NCI-H2107 treated with DMSO at 0.1 percent for 48 hours (cell line): ENCODE results near the gene ATG16L1.

Source experiments
- DNase-seq: peaks from one replicate; lab custom pipeline; 2025; ENCODE audit not compliant: unreplicated experiment; lab: John Stamatoyannopoulos, UW

ATG16L1 gene

GRCh38 chr2:233258211-233258610 lies 6.7 kb downstream of the ATG16L1 start:
- no peak for DNase-seq

DNA sequence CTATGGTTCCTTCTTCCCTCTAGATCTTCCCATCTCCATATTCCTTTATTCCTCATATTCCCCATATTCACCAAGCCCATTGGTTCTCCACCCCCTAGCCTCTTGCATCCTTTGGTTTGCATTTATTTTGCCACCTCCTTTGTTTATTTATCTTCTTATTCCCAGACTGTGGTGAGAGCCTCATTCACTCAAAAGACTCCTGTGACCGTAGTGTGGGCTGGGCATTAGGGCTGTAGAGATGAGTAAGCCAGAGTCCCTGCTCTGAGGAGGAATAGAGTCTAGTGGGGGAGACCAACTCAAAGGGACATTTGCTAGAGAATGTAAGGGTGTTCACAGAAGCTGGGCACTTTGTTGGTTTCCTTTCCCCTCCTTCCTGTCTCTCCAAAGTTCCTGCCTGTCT lies 8.3 kb downstream of the ATG16L1 start:
- no peak for DNase-seq

GRCh38 chr2:233260661-233261060 lies 9.2 kb downstream of the ATG16L1 start:
- no peak for DNase-seq

DNA sequence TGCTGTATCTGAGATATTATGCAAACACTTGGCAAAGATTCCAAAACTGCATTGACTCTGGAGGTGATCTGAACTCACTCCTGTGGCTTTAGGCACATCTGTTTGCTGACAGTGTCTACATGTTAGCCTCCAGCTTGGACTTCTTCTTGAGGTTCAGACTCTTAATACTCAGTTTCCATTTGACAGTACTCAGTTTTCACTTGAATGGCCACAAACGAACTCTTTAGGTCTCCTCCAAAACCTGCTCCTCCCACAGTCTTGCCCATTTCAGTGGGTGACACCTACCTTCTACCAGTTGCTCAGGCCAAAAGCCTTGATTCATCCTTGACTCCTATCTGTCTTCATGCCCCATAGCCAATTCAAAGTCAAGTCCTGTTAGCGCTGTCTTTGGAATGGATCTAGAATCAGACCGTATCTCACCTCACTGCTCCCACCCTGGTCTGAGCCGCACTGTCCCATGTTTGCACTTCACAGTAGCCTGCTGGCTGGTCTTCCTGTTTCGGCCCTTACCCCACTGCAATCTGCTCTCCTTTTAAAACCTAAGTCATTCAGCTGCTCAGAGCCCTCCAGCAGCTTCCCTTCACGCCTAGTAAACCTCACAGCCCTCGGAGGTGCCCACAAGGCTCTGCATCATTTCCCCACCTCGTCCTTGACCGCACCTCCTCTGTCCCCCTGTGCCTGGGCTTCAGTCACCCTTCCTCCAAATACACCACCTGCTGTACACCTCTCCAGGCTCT lies 10.5 kb downstream of the ATG16L1 start:
- no peak for DNase-seq

GRCh38 chr2:233262562-233262961 lies 11.1 kb downstream of the ATG16L1 start:
- no peak for DNase-seq

- no peak for DNase-seq
Measured at GRCh38 chr2:233263045-233263570, 11.6 kb downstream of the ATG16L1 start.

DNA sequence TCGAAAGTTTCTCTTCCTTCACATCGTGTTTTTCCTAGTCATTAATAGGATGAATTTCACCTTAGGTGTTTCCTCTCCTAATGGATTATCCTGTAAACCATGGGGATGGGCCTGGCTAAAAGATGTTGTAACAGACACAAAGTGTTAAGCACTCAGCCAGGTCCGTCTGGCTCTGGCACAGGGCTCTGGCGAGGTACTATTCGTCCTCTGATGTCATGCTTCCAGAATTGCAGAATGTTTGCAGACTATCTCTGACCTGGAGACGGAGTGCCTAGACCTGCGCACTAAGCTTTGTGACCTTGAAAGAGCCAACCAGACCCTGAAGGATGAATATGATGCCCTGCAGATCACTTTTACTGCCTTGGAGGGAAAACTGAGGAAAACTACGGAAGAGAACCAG lies 13.2 kb downstream of the ATG16L1 start:
- no peak for DNase-seq

GRCh38 chr2:233265899-233266431 lies 14.5 kb downstream of the ATG16L1 start:
- DNase-seq: no peak

DNA sequence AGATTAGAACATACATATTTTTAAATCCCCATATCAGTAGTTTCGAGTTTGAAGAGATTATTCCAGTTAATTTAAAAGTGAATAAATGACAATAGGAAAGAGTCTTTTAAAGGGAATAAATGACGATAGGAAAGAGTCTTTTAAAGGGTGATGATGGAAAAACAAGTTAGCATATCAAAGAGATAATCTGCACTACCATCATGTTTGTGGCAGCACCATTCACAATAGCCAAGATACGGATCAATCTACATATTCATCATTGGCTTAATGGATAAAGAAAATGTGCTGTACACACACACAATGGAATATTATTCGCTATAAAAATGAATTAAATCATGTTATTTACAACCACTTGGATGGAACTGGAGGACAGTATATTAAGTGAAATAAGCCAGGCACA lies 15.0 kb downstream of the ATG16L1 start:
- DNase-seq: no peak

DNA sequence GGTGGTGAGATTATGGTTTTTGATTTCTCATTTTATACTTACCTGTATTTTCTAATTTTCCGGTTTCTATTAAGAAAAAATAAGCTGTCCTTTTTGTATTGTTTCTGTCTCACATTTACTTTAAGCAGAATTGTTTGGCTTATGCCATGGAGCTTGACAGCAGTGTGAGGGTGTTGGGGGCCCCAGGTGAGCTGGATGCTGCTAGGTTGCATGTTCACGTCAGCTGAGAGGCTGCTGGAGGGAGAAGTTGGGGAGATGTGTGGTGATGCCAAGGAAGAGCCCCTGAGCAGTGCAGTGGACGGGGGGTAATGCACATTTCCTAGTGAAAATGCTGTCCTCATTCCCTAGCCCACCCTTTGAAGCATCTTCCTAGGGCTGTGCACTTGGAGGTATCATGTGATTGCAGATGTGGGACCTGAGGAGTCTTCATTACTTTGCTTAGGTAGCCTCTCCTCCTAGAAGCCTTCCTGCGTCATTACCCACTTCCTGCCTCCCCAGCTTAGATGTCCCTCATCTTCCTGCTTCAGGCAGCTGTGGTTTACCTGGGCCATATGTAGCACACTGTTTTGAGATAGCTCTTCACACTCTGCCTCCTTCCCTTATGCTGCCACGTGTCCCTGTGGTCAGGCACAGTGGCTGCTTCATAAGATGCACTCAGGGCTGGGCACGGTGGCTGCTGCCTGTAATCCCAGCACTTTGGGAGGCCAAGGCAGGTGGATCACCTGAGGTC lies 16.2 kb downstream of the ATG16L1 start:
- DNase-seq: no peak

- DNase-seq: no peak
Measured at GRCh38 chr2:233270366-233270765, 18.9 kb downstream of the ATG16L1 start.

- no peak for DNase-seq
Measured at GRCh38 chr2:233270951-233271350, 19.5 kb downstream of the ATG16L1 start.

GRCh38 chr2:233271693-233272092 lies 20.2 kb downstream of the ATG16L1 start:
- DNase-seq: no peak

DNA sequence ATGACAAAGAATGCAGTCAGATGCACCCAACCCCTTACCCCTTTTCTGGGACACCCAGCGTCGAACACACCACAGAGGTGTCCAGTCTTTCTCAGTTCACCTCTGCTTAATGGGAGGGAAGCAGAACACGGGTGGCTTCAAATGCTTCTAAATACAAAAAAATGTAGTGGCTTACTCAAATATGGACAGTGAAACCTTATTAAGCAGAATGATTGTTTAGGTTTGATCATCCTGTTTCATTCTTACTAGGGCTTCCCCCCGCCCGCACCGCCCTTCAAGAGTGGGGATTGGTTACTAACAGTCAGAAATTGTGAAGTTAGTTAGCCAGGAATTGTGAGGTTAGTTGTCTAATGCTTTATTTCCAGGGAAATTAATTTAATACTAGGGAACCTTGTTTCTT lies 21.6 kb downstream of the ATG16L1 start:
- DNase-seq: no peak

DNA sequence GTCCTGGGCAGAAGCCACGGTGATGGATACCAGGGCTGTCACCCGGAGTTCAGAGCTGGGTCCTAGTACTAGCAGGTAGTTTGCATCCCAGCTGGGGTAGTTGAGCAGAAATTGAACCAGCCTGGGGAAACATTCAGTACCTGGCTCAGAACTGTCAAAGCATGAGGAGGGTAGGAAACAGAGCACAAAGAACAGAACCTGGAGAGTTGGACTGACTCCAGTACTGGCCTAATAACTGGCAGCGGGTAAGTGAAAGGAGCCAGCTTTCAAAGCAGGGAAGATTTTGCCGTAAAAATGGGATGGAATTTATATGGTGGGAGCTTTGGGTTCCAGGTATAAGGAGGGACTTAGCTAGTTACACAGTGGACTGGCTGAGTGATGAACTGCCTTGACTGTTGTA lies 23.8 kb downstream of the ATG16L1 start:
- no peak for DNase-seq

DNA sequence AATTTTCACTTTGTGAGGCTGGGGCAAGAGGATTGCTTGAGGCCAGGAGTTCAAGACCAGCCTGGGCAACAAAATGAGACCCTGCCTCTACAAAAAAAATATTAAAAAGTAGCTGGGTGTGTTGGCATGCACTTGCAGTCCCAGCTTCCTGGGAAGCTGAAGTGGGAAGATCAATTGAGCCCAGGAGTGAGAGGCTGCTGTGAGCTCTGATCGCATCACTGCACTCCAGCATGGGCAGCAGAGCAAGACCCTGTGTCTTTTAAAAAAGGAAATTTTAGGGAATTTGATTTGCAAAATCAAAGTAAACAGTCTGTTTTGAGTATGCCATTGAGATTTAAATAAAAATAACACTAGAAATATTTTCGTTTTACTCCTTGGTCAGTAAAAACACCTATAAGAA lies 27.4 kb downstream of the ATG16L1 start:
- DNase-seq: no peak

GRCh38 chr2:233280114-233280693 lies 28.7 kb downstream of the ATG16L1 start:
- no peak for DNase-seq

DNA sequence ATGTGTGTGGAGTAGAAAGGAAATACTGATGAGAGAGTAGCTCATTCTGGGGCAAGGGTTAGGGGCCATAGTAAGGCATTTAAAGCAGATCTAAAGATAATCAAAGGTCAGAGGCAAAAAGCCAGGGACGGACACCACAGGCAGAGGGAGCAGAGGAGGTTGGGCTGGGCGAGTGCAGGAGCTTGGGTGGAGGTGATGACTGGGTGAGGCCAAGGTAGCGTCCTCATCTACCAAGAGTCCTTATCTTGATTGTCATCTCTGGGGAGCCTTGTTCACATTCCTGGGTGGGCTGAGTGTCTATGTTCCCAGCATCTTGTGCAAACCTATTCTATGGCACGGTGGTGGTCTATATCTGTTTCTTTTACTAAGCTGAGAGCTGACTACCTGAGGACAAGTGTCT lies 30.1 kb downstream of the ATG16L1 start:
- DNase-seq: no peak

- DNase-seq: no peak
Measured at GRCh38 chr2:233281992-233282603, 30.6 kb downstream of the ATG16L1 start.

DNA sequence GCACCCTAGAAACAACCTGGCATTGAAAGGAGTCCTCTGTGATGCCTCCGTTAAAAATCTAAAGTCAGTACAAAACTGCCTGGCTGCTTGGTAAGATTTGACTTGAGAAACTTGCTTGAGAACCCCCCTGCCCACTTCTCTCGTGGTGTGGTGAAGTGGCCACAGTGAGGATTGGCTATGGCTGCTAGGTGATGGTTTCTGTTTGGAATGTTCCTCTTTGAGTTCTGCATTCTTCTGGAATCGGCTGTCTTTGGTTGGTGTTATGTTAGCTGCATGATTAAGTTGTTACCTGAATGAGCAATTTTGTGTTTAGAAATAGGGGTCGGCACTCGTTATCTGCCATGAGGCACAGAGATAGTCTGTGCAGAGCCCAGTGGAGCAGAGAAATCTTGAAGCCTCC lies 34.4 kb downstream of the ATG16L1 start:
- DNase-seq: no peak

DNA sequence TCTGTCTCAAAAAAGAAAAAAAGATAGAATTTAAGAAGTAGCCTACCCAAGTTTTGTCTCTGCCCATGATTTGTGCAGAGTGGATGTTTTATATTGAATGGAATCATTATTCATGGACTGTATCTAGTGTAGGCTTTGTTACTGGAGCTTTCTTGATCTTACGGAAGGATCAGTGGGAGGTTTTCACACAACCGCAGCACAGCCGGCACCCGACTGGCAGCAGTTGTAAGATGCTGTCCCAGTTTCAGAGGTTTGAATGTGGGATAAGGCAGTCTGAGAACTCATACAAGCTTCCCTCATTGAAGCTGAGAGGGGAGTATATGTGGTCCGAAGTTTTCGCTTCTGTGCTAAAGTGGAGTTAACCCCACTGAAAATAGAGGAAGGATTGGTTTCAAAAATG lies 36.4 kb downstream of the ATG16L1 start:
- no peak for DNase-seq
